GM21367 (cell line): ENCODE measurements around the gene C10orf53.
"Not testable (repeated sequence)": the region's sequence is repeated elsewhere in the genome, so short reads cannot be mapped to it uniquely, and the experiment has no call there.

Source experiments
- ATAC-seq: cut with Tn5 transposase; IDR thresholded peaks from one replicate; pipeline ENCODE4 v1.9.1; 2021; ENCODE audit not compliant: unreplicated experiment

C10orf53 gene

DNA sequence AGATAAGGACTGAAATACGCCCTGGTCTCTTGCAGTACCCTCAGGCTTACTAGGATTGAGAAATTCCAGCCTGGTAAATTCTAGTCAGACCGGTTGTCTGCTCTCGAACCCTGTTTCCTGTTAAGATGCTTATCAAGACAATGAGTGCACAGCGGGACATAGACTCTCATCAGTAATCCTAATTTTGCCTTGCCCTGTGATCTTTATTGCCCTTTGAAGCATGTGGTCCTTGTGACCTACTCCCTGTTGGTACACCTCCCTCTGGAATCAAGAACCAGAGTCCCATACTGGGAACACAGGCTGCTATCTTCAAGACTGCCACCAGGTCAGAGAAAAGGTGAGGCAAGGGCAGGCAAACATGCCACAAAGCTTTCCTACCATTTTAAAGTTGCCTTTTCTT lies 7.2 kb downstream of the C10orf53 start:
- no peak for ATAC-seq

DNA sequence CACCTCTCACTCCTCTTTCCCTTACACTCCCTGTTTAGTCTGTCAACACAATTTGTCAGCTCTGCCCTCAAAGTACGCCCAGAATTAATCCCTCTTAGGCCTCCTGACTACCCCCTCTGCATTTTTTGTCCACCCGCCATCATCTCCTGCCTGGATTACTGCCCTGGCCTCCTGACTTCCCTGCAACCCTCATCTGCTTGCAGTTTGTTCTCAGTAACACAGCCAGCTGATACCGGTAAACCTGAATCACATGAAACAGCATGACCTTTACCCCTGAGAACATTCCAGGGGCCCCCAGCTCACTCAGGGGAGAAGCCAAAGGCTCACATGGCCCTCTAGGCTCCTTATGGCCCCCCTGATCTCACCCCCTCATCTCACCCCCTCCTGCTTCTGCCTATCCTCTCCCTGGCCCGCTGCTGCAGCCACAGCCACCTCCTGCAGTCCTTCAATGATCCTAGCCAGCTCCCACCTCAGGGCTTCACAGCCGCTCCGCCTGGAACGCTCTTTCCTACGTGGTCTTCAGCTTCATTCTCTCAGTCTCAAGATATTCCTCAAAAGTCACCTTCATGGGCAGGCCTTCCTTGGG lies 8.9 kb downstream of the C10orf53 start:
- ATAC-seq: no peak

DNA sequence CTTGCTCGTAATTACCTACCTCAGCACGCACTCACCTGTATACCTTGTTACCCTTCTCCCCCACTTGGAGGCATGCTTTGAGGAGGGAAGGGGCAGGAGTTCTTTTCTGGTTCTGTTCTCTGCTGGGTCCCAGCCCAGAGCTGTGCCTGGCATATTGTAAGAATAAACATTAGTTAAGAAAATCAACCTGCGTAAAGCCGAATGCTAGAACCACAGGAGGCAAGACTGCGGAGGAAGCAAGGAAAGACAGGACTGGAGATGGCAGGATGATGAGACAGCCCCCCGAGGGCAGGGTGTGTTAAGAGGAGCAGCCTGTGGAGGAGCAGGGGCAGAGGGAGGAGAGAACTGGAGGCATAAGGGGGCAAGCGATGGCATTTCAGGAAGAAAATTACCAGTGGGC lies 9.5 kb downstream of the C10orf53 start:
- ATAC-seq: no peak

DNA sequence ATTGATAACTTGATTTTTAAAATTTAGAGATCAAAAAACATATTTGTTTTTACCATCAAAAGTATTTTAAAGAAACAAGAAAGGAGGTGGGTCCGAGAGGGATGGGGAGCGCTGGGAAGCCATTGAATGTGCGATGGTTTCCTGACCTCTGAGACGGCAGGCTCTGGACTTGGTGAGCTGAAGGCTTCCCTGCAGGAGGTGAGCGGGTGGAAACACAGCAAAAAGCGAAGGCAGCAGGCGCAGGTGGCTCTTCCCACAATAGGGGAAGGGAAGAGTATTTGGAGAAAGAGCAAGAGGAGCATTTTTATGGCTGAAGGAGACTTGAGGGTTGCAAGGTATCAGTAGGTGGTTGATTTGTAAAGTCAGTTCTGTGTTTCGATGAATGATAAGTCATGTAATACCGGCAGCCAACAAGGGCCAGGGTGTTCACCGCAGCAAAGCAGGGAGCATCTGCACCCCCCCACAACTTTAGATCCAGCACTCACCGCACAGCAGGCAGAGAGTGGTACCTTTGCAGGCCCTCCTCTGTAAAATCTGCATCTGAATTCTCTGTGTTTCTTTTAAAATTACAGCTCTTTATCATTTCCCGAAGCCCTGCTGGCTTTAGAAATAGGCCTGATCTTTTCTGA lies 10.5 kb downstream of the C10orf53 start:
- ATAC-seq: no peak

DNA sequence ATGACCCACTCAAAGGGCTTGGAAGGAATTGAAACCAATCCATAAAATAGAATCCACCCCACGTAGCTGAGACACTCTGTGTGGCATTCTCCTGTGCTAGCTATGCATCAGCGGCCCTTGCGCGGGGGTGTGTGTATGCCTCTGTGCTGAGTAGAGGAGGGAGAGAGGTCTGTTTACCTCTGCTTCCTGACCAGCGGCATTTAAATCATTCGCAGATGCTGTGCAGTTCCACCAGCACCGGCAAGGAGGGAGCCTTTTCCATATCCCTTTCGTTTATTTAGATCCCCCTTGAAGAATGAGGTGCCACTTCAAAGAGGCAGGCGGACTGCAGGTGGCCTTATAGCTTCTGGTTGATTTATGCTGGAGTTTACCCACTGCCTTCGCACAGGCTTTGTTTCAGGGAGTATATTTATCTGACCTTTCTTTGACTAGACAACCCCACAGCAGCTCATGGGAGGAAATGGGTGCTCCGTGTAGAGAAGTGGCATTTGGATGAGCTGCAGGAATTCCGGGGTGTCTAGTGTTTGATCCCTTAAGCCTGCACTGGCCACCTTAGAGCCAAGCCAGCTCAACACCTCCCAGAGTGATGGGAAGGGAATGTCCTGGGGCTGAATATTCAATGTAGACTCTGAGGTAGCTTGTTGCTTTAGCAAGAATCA lies 11.4 kb downstream of the C10orf53 start:
- no peak for ATAC-seq

DNA sequence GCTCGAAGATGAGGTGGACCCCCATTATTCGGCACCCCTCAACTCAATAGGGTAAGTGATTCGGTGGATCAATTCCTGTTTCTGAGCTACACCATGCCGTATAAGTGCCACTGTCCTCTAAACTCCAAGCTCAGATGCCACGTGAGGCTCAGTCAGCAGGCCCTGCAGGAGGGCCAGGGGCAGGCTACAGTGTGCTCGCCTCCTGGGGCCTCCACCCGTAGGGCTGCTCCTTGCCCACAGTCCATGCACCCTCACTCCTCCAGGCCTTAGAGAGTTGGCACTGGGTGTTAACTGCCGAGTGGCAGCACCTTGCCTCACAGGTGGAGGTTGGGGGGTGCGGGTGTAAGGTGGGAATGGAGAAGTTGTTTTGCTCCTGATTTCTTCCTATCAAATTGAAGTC lies 12.1 kb downstream of the C10orf53 start:
- ATAC-seq: no peak

DNA sequence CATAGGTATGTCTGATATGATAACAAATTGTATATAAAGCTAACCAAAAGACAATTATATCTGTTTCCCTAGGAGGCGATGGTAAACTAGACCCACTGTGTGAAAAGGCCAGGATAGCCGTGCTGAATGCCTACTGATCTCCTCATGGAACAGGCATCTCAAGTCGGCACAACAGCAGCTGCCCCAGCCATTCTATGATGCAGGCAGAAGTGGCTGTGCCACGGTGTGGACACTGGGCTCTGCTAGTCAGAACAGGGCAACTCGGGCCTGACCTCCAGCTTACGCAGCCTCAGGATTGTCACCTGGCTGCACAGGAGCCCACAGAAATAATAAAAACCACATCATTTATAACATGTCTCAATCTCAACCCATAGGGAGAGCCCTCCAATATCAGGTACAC lies 15.0 kb downstream of the C10orf53 start:
- no peak for ATAC-seq

DNA sequence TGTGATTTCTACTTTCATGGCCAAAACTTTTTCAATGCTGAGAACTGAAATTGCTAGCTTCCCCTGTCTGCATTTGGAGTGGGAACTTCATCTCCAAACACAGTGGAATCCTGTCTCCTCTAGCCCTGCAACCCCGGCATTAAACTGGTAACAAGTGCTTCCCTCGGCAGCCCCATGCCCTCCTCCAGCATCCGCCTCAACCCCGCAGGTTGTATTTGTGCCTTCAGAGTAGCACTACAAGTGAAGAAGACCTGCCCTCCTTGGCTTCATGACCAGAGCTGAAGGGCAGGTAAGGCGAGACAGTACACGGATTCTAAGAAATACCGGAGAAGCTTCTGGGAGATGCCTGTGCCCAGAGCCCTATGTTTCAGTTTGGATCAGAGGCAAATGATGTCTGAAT lies 16.9 kb downstream of the C10orf53 start:
- no peak for ATAC-seq

DNA sequence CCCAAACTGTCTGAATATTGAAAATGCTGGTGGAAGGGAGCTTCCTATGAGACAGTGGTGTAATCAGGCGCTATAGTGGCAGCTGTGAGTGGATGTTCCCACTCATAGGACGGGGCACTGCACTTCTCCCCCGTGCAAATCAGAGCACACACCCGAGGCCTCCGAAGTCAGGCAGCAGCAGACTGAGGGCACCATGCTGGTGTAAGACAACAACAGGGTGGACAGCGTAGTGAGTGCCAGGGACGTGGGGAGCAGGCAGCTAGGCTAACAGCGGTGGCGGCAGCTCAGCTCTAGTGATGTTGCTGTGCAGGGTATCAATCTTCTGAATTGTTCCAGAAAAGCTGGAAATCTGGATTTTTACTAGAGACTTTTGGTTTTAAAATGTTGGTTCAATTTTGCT lies 19.2 kb downstream of the C10orf53 start:
- no peak for ATAC-seq

DNA sequence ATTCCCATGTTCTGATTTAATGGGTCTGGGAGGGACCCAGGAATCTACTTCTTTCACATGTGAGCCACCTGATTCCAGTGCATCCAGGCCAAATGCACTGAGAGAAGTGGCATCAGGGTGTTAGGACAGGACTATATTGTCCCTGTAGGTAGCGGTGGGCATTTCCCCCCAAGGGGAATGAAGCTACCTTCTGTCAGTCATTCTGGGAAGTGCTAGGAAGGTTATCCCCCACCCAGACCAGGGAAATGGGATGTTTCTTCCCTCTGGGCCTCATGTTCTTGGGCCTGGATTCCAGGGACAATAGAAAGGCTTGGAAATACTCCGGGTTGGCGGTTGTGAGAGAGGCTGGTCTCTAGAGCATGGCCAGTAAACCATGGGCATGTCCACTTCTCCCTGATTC lies 20.8 kb downstream of the C10orf53 start:
- no peak for ATAC-seq

- no peak for ATAC-seq
These were observed 21.5 kb downstream of the C10orf53 start for GRCh38 chr10:49700997-49701396.

GRCh38 chr10:49707585-49707984 lies 28.1 kb downstream of the C10orf53 start:
- no peak for ATAC-seq

GRCh38 chr10:49709934-49710333 lies 30.5 kb downstream of the C10orf53 start:
- no peak for ATAC-seq

DNA sequence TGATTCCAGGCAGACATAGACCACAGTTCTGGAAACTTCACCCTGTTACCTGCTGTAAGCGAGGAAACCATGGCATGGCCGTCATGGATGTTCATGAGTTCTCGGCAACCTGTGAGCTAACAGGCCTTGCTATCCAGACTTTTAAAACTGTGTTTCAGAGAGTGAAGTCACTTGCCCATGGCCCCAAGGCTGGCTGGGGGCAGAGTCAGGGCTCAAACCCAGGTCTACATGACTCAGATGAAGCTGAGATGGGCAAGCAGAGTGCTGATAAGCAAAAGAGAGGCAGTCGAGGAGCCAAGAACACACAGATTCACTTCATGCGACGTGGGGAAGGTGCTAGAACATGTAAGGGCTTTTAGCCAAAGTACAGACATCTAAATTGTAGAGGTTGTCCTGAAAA lies 31.5 kb downstream of the C10orf53 start:
- no peak for ATAC-seq

DNA sequence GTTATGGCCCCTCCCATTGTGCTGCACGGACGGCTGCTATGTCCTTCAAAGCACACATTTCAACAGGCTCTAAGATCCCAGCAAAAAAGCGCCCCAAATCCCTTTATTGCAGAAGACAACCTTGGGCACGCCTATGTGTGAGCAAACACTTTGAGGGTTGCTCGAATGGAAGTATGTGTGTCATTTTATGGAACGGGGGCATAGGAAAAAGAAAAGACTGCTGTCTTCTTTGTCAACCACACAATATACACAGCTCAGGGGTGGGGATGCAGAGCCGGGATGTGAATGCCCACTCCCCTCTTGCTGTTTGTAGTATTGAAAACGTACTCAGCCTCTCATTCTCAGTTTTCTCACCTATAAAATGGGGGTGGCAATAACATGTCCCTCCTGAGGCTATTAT lies 32.0 kb downstream of the C10orf53 start:
- no peak for ATAC-seq

DNA sequence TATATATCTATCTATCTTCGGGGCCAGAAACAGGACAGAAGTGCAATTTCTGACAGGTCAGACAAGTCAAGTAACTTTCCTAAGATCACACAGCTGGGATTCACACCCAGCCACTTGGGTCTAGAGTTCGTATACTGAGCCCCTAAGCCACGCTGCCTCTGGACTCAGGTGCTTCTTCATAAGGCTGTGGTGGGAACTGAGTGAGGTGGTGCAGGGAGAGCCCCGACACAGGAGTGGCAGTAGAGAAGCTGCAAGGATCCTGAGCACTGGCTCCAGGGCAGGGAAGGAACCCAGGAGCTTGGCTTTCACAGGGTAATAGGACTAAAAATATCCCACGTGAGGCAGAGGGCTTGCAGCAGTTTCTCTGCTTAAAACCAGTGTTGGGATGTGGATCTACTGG lies 33.8 kb downstream of the C10orf53 start:
- no peak for ATAC-seq

DNA sequence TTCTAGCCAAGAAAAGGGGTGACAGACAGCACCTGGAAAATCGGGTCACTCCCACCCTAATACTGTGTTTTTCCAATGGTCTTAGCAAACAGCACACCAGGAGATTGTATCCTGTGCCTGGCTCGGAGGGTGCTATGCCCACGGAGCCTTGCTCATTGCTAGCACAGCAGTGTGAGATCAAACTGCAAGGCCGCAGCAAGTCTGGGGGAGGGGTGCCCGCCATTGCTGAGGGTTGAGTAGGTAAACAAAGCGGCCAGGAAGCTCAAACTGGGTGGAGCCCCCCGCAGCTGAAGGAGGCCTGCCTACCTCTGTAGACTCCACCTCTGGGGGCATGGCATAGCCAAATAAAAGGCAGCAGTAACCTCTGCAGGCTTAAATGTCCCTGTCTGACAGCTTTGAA lies 35.7 kb downstream of the C10orf53 start:
- not testable (repeated sequence) for ATAC-seq

DNA sequence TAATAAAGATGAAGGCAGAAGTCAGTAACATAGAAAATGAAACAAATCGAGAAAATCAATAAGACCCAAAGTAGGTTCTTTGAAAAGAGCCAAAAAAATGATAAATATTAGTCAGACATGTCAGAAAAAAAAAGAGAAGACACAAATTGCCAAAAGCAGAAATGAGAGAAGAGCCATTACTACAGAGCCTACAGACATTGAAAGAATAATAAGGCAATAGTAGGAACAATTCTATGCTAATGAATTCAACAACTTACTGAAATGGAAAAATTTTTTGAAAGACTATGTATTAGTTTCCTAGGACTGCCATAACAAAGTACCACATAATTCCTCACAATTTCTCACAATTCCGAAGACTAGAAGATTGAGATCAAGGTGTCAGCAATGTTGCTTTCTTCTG lies 47.1 kb downstream of the C10orf53 start:
- ATAC-seq: no peak

DNA sequence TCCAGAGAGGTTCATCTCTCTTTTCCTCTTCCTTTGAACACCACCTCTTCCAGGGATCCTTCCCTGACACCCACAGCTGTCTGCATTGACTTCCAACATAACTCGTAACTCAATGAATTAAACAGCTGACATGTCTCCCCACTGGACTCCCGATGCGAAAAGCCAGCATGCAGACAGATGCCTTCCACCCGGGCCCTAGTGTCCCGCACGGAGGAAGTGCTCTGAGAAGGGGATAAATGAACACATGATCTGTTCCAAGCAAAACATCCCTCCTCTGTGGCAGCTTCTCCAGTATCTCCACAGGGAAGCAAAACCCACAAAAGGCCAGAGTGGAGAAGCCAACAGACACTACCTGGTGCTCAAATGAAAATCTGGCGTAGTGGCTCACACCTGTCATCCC lies 54.4 kb downstream of the C10orf53 start:
- ATAC-seq: no peak

- ATAC-seq: no peak
These were observed 55.2 kb downstream of the C10orf53 start for GRCh38 chr10:49734676-49735075.

DNA sequence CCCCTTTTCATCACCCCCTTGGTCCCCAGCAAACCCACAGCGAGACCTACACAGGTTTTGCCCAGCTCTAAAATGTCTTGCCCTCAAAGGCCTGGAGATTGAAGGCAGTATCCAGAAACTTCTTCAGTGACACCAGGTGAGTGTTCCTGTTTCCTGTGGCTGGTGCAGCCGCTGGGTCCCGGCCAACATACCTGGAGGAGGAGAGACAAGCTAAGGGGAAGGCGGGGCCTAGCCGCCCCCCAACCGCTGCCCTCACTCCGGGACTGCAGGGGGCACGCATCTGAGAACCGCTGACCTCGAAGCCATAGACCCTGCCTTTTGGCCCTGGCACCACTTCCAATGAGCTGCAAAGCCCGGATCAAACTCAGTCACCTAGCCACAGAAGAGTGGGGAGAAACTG lies 55.7 kb downstream of the C10orf53 start:
- no peak for ATAC-seq

GRCh38 chr10:49735848-49736563 lies 56.6 kb downstream of the C10orf53 start:
- no peak for ATAC-seq
